HEK293 (cell line): ENCODE results near the gene MTMR8.

Source experiments
- ZNF138 ChIP-seq: fragments of 450-650 bp; formaldehyde crosslinking; IDR thresholded peaks from 2 replicates; pipeline ENCODE4 v1.5.1; 2016; ENCODE audit warnings: missing biosample characterization, missing genetic modification characterization, borderline replicate concordance
- ZNF221 ChIP-seq: fragments of 450-650 bp; formaldehyde crosslinking; IDR thresholded peaks from 2 replicates; pipeline ENCODE4 v1.5.1; 2017; ENCODE audit warnings: missing biosample characterization, missing genetic modification characterization, borderline replicate concordance
- ZNF423 ChIP-seq: fragments of 450-650 bp; formaldehyde crosslinking; IDR thresholded peaks from 2 replicates; pipeline ENCODE4 v1.5.1; 2016; ENCODE audit warnings: missing biosample characterization, missing genetic modification characterization
- ZNF433 ChIP-seq: fragments of 450-650 bp; formaldehyde crosslinking; IDR thresholded peaks from 2 replicates; pipeline ENCODE4 v1.5.1; 2016; ENCODE audit warnings: missing biosample characterization, missing genetic modification characterization, low read depth
- ZNF626 ChIP-seq: fragments of 450-650 bp; sonication (Bioruptor Pico); formaldehyde crosslinking; IDR thresholded peaks from 2 replicates; pipeline ENCODE4 v1.5.1; 2018; ENCODE audit warnings: missing biosample characterization, missing genetic modification characterization, inconsistent platforms
- ZNF639 ChIP-seq: fragments of 450-650 bp; formaldehyde crosslinking; IDR thresholded peaks from 2 replicates; pipeline ENCODE4 v1.5.1; 2016; ENCODE audit warnings: missing biosample characterization, missing genetic modification characterization
- ZNF704 ChIP-seq: fragments of 450-650 bp; formaldehyde crosslinking; IDR thresholded peaks from 2 replicates; pipeline ENCODE4 v1.5.1; 2016; ENCODE audit warnings: missing biosample characterization, missing genetic modification characterization
- ZNF776 ChIP-seq: fragments of 450-650 bp; formaldehyde crosslinking; IDR thresholded peaks from 2 replicates; pipeline ENCODE4 v1.5.0; 2017; ENCODE audit warnings: missing biosample characterization, missing genetic modification characterization, borderline replicate concordance
- ZNF830 ChIP-seq: fragments of 450-650 bp; IDR thresholded peaks from 2 replicates; pipeline ENCODE4 v1.5.0; 2018; ENCODE audit warnings: missing biosample characterization, missing genetic modification characterization, low read depth, mild to moderate bottlenecking, moderate library complexity
- TF ChIP-seq, protein P1 (sequence below): fragments of 450-650 bp; formaldehyde crosslinking; IDR thresholded peaks from 2 replicates; pipeline ENCODE4 v1.5.1; 2016; ENCODE audit warnings: missing biosample characterization, missing genetic modification characterization
- TF ChIP-seq, protein P2 (sequence below): fragments of 450-650 bp; formaldehyde crosslinking; IDR thresholded peaks from 2 replicates; pipeline ENCODE4 v1.5.1; 2016; ENCODE audit warnings: missing biosample characterization, missing genetic modification characterization

GRCh38 chrX:64330284-64330683 is 65.0 kb downstream of the MTMR8 start:
- TF ChIP-seq ZNF626 (no peak), ZNF639 (no peak), ZNF138 (tag by site-specific recombination) (no peak), ZNF776 (no peak), ZNF704 (tag by site-specific recombination) (no peak), ZNF221 (no peak), ZNF423 (tag by site-specific recombination) (no peak), ZNF433 (tag by site-specific recombination) (no peak), ZNF830 (tag by site-specific recombination) (no peak)
- TF ChIP-seq, protein P1, sequence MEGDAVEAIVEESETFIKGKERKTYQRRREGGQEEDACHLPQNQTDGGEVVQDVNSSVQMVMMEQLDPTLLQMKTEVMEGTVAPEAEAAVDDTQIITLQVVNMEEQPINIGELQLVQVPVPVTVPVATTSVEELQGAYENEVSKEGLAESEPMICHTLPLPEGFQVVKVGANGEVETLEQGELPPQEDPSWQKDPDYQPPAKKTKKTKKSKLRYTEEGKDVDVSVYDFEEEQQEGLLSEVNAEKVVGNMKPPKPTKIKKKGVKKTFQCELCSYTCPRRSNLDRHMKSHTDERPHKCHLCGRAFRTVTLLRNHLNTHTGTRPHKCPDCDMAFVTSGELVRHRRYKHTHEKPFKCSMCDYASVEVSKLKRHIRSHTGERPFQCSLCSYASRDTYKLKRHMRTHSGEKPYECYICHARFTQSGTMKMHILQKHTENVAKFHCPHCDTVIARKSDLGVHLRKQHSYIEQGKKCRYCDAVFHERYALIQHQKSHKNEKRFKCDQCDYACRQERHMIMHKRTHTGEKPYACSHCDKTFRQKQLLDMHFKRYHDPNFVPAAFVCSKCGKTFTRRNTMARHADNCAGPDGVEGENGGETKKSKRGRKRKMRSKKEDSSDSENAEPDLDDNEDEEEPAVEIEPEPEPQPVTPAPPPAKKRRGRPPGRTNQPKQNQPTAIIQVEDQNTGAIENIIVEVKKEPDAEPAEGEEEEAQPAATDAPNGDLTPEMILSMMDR (tag by site-specific recombination) = no peak
- TF ChIP-seq, protein P2, sequence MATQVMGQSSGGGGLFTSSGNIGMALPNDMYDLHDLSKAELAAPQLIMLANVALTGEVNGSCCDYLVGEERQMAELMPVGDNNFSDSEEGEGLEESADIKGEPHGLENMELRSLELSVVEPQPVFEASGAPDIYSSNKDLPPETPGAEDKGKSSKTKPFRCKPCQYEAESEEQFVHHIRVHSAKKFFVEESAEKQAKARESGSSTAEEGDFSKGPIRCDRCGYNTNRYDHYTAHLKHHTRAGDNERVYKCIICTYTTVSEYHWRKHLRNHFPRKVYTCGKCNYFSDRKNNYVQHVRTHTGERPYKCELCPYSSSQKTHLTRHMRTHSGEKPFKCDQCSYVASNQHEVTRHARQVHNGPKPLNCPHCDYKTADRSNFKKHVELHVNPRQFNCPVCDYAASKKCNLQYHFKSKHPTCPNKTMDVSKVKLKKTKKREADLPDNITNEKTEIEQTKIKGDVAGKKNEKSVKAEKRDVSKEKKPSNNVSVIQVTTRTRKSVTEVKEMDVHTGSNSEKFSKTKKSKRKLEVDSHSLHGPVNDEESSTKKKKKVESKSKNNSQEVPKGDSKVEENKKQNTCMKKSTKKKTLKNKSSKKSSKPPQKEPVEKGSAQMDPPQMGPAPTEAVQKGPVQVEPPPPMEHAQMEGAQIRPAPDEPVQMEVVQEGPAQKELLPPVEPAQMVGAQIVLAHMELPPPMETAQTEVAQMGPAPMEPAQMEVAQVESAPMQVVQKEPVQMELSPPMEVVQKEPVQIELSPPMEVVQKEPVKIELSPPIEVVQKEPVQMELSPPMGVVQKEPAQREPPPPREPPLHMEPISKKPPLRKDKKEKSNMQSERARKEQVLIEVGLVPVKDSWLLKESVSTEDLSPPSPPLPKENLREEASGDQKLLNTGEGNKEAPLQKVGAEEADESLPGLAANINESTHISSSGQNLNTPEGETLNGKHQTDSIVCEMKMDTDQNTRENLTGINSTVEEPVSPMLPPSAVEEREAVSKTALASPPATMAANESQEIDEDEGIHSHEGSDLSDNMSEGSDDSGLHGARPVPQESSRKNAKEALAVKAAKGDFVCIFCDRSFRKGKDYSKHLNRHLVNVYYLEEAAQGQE (tag by site-specific recombination) = no peak
